HepG2 (cell line): Measurements from ENCODE around the gene PC. TPM values are rescaled to one million over a fixed set of nuclear protein-coding genes. Genes with fewer than 3 reads are reported as not detected.

ENCODE experiments used
- ADNP ChIP-seq: sonication (generic); formaldehyde crosslinking; IDR thresholded peaks from 2 replicates; pipeline ENCODE4 v1.4.0; 2020; ENCODE audit warnings: missing genetic modification reagents
- BATF2 ChIP-seq: sonication (generic); formaldehyde crosslinking; IDR thresholded peaks from 2 replicates; pipeline ENCODE4 v1.8.0; 2022; ENCODE audit warnings: mild to moderate bottlenecking, missing genetic modification reagents, moderate library complexity
- CHD2 ChIP-seq: IDR thresholded peaks from 2 replicates; pipeline ENCODE4 v1.6.1; 2011; ENCODE audit warnings: low read depth, low read length, improper control_type of control experiment
- KDM6A ChIP-seq: IDR thresholded peaks from 2 replicates; pipeline ENCODE4 v1.6.1; 2016; ENCODE audit warnings: low read depth
- SYNCRIP ChIP-seq: fragments of 200-400 bp; formaldehyde crosslinking; IDR thresholded peaks from 2 replicates; pipeline ENCODE4 v1.6.1; 2018; ENCODE audit warnings: mild to moderate bottlenecking, low read depth, low read length; ENCODE audit not compliant: insufficient read depth
- TRAFD1 ChIP-seq: sonication (generic); formaldehyde crosslinking; IDR thresholded peaks from 2 replicates; pipeline ENCODE4 v1.5.1; 2020; ENCODE audit warnings: missing genetic modification reagents, mild to moderate bottlenecking, borderline replicate concordance
- ZNF138 ChIP-seq: sonication (generic); formaldehyde crosslinking; IDR thresholded peaks from 2 replicates; pipeline ENCODE4 v1.5.0; 2020; ENCODE audit warnings: mild to moderate bottlenecking, low read depth, missing genetic modification reagents
- ZNF281 ChIP-seq: sonication (generic); formaldehyde crosslinking; IDR thresholded peaks from 2 replicates; pipeline ENCODE4 v1.4.0; 2020; ENCODE audit warnings: missing genetic modification reagents, borderline replicate concordance
- polyA plus RNA-seq, 8 experiments: library from polyadenylated mRNA; depleted of rRNA in 3 of 8; stranded (reverse) in 7 of 8; unstranded in 1 of 8; fragments of >200 nt; fragmentation: Illumina TruSeq in 4 of 8; extraction: Trizol in 4 of 8; gene quantifications; 2 replicates each; pipeline versions ENCODE4 v1.2.1 to v1.2.3, GENCODE V29; 2011 to 2016; ENCODE audit warnings: low read depth in 4 of 8, missing spikeins in 1 of 8, mixed read lengths in 1 of 8; ENCODE audit not compliant: insufficient read depth in 1 of 8
- total RNA-seq, 5 experiments: library from RNA; depleted of rRNA; stranded (reverse); fragments of >200 nt; fragmentation: Illumina TruSeq; extraction: Trizol; gene quantifications; 2 replicates each; pipeline ENCODE4 v1.2.3, GENCODE V29; 2016; ENCODE audit warnings: low read depth in 1 of 5

PC gene
- total and polyA plus RNA-seq, 2 of the 13 experiments (the other 11 are each of a cell fraction or from before 2014, with no cell fraction given), result 29.0 to 39.0 TPM

GRCh38 chr11:66957971-66958231 lies 282 bp downstream of the PC start (continued):
- 0 out of 2 replicates have a peak, but pooled peaks have one; percentile 28 for TF ChIP-seq ZNF281 (CRISPR knock-in tag)
- TF ChIP-seq ADNP, result peak; percentile 59; the same call in 1 of the 2 replicates
- no peak for TF ChIP-seq SYNCRIP
- 0 out of 2 replicates have a peak, but pooled peaks have one; percentile 58 for TF ChIP-seq ZNF138 (CRISPR knock-in tag)
- no peak for TF ChIP-seq KDM6A
- TF ChIP-seq CHD2, result no peak
- no peak for TF ChIP-seq TRAFD1
- no peak for TF ChIP-seq BATF2 (CRISPR knock-in tag)
- TF ChIP-seq, all 625 proteins: peak for 7
